ENCODE measurements around the gene IL20. TPM values are rescaled to one million over a fixed set of nuclear protein-coding genes. Genes with fewer than 3 reads are reported as not detected.

Gene IL20
- total and polyA plus RNA-seq, 2 of the 13 experiments (the other 11 are each of a cell fraction or from before 2014, with no cell fraction given): 0.05 TPM; not detected in 1

- Histone ChIP-seq H3K4me2 (ENCODE audit: low read depth, low read length) (no peak overlapping the region), H3K4me3 (replicated peaks in 1 of 3; ENCODE audit: insufficient read depth in 1 of 3, low read depth in 2 of 3, low read length in 3 of 3) (no peak overlapping the region), H3K79me2 (ENCODE audit: insufficient read depth, low read length) (no peaks in the 10 kb centered on the region), H3K9ac (ENCODE audit: insufficient read depth, low read depth, low read length) (no peak overlapping the region), H4K20me1 (ENCODE audit: insufficient read depth, low read length) (no peaks in the 10 kb centered on the region), H3K36me3 (replicated peaks in 1 of 2; ENCODE audit: control insufficient read depth in 1 of 2, insufficient read depth in 2 of 2, low read length in 2 of 2) (no peaks in the 10 kb centered on the region), H3K4me1 (ENCODE audit: insufficient read depth, low read length) (no peaks in the 10 kb centered on the region), H2AFZ (ENCODE audit: low read length) (no peak overlapping the region), H3K9me3 (ENCODE audit: low read length) (no peaks in the 10 kb centered on the region), H3K27me3 (ENCODE audit: control insufficient read depth in 1 of 2, insufficient read depth in 2 of 2, low read length in 2 of 2) (peaks cover 0 to 20% of the 10 kb centered on the region in 2 experiments; a peak in 3 of 5 replicates), H3K27ac (ENCODE audit: extremely low read length, insufficient read depth, low read length) (no peak overlapping the region)
- CTCF ChIA-PET (ENCODE audit: low intra/inter-chr PET ratio, low total read pairs): no interaction called here
- intact Hi-C loops (cut with micrococcal nuclease; ENCODE audit: unreplicated experiment) (no loop called here), in situ Hi-C loops (cut with HindIII; ENCODE audit: extremely low pct_ligation_motif_present, low pct_unique_long_range_greater_than_20kb) (no loop called here)
- 27% methylated on average over 4 of the region's 4 CpGs for WGBS (ENCODE audit: low lambda C conversion rate)
- ATAC-seq: no peak
- DNase-seq (ENCODE audit: low spot score): no peak
- FAIRE-seq: no peak
- no TSS peak for BruUV-seq (replicated peaks)
- POLR2A ChIA-PET: no interaction called here
- no peak for TF ChIP-seq REST (IDR thresholded peaks at IDR 0.05; ENCODE audit: borderline replicate concordance in 1 of 2, low read depth in 1 of 2, low read length in 2 of 2)
- TF ChIP-seq ARID4A (CRISPR knock-in tag; IDR thresholded peaks at IDR 0.05; ENCODE audit: borderline replicate concordance): no peak
- TF ChIP-seq EEA1 (CRISPR knock-in tag; IDR thresholded peaks at IDR 0.05; ENCODE audit: borderline replicate concordance): no peak
- TF ChIP-seq, protein P1, sequence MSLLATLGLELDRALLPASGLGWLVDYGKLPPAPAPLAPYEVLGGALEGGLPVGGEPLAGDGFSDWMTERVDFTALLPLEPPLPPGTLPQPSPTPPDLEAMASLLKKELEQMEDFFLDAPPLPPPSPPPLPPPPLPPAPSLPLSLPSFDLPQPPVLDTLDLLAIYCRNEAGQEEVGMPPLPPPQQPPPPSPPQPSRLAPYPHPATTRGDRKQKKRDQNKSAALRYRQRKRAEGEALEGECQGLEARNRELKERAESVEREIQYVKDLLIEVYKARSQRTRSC (CRISPR knock-in tag; IDR thresholded peaks at IDR 0.05; ENCODE audit: low read depth): no peak
- TF ChIP-seq FOXO1 (CRISPR knock-in tag; IDR thresholded peaks at IDR 0.05): no peak
- TF ChIP-seq ZNF710 (CRISPR knock-in tag; IDR thresholded peaks at IDR 0.05; ENCODE audit: borderline replicate concordance): no peak
- no peak for TF ChIP-seq ZNF766 (CRISPR knock-in tag; IDR thresholded peaks at IDR 0.05; ENCODE audit: borderline replicate concordance)
- no peak for TF ChIP-seq CHD2 (IDR thresholded peaks at IDR 0.05; ENCODE audit: low read depth, low read length)
- TF ChIP-seq, protein P2, sequence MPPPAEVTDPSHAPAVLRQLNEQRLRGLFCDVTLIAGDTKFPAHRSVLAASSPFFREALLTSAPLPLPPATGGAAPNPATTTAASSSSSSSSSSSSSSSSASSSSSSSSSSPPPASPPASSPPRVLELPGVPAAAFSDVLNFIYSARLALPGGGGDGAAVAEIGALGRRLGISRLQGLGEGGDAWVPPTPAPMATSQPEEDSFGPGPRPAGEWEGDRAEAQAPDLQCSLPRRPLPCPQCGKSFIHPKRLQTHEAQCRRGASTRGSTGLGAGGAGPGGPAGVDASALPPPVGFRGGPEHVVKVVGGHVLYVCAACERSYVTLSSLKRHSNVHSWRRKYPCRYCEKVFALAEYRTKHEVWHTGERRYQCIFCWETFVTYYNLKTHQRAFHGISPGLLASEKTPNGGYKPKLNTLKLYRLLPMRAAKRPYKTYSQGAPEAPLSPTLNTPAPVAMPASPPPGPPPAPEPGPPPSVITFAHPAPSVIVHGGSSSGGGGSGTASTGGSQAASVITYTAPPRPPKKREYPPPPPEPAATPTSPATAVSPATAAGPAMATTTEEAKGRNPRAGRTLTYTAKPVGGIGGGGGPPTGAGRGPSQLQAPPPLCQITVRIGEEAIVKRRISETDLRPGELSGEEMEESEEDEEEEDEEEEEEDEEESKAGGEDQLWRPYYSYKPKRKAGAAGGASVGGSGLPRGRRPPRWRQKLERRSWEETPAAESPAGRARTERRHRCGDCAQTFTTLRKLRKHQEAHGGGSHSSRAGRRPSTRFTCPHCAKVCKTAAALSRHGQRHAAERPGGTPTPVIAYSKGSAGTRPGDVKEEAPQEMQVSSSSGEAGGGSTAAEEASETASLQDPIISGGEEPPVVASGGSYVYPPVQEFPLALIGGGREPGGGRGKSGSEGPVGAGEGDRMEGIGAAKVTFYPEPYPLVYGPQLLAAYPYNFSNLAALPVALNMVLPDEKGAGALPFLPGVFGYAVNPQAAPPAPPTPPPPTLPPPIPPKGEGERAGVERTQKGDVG (CRISPR knock-in tag; IDR thresholded peaks at IDR 0.05; ENCODE audit: borderline replicate concordance): no peak
Observed at GRCh38 chr1:206831650-206832049, 33.8 kb upstream of the IL20 start.
